ENCODE results near the gene SLCO2A1. TPM values are rescaled to one million over a fixed set of nuclear protein-coding genes. Genes with fewer than 3 reads are reported as not detected.

SLCO2A1 gene
- total and polyA plus RNA-seq, 2 donors from 2014 or later, result 27.2 to 169 TPM

DNA sequence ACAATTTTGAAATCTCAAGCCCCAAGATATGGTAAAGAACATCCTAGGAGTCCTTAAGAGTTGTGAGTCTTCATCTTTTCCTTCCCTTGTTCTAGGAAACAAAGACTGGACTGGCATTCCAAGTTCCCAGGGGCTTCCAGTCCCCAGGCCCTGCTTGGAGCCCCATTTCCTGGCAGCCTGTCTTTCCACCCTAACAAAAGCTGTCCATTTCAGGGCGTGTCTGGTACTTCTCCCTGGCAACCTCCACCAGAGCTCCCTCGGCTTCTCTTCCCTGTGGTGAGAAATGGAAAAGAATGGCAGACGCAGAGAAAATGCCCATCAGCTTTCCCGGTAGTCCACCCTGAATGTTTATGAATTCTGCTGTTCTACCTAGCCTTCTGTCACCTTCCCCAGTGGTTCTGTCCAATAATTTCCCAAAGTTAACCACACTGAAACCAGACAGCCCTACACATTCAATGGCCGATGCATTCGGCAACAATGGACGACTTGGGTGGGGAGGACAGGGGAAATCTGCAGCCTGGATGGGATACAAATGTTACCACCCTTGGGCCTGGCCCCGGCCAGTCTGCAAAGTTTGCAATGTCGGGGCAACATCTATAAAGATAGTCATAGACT is 140.9 kb downstream of the SLCO2A1 start:
- Histone ChIP-seq H3K4me3 (ENCODE audit: low read length in 3 of 3) (no peak overlapping the region), H3K9ac (ENCODE audit: low read length in 3 of 3) (no peak overlapping the region), H3K9me3 (ENCODE audit: control insufficient read depth in 2 of 3, insufficient read depth in 1 of 3, low read length in 3 of 3) (no peaks in the 10 kb centered on the region), H3K4me1 (ENCODE audit: control insufficient read depth in 2 of 3, insufficient read depth in 2 of 3, low read depth in 1 of 3, low read length in 3 of 3) (no peaks in the 10 kb centered on the region), H3K36me3 (ENCODE audit: control insufficient read depth in 2 of 3, insufficient read depth in 3 of 3, low read length in 3 of 3) (no peaks in the 10 kb centered on the region), H3K27ac (ENCODE audit: low read depth in 2 of 2, low read length in 2 of 2) (no peak overlapping the region), H3K27me3 (ENCODE audit: control insufficient read depth, insufficient read depth, low read length) (no peaks in the 10 kb centered on the region)
- TF ChIP-seq, protein P1, sequence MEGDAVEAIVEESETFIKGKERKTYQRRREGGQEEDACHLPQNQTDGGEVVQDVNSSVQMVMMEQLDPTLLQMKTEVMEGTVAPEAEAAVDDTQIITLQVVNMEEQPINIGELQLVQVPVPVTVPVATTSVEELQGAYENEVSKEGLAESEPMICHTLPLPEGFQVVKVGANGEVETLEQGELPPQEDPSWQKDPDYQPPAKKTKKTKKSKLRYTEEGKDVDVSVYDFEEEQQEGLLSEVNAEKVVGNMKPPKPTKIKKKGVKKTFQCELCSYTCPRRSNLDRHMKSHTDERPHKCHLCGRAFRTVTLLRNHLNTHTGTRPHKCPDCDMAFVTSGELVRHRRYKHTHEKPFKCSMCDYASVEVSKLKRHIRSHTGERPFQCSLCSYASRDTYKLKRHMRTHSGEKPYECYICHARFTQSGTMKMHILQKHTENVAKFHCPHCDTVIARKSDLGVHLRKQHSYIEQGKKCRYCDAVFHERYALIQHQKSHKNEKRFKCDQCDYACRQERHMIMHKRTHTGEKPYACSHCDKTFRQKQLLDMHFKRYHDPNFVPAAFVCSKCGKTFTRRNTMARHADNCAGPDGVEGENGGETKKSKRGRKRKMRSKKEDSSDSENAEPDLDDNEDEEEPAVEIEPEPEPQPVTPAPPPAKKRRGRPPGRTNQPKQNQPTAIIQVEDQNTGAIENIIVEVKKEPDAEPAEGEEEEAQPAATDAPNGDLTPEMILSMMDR (IDR thresholded peaks at IDR 0.05; ENCODE audit: borderline replicate concordance, extremely low read depth, insufficient read depth), result no peak
- FAIRE-seq, result no peak
- intact Hi-C loops (cut with DNase I), result no loop called here
- peak in 1 of 5 donors; percentile 32 for DNase-seq

DNA sequence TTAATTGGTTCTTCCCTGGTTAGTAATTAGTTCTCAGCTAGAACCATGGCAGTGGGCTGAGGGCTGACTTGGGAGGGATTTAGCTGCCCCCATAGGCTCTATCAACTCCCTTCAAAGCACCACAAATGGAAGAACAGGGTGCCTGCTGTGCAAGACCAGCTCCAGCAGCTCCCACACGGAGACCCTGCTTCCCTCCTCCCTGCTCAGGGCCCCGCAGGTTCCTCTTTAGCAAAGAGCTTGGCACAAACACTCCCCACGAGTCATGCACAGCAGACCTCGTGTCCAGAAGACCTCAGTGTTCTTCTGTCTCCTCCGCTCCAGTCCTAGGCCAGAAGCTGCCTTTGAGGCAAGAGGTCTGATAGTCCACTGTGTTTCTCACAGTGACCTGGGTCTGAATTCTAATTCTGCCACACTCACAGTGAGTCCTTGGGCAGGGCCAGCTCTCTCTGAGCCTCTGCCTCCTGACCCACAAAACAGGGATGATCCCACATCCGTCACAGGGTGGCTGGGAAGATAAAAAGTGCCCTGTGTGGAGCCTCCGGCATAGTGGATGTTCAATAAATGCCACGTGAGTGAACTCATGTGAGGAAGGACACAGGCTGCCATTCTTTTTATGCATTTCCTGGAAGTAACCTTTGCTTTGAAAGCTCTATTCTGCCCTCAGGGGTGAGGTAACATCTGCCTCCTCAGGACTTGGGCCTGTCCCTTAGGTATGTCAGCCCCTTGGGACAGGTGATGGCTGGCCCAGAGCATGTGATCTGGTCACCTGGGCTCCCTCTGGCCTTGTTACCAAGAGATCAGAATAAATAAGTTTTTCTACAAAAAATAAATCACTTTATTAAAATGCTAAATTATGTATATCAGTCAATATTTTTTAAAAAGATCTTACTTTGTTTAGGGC is 141.7 kb downstream of the SLCO2A1 start:
- FAIRE-seq, result no peak
- Histone ChIP-seq H3K36me3 (ENCODE audit: control insufficient read depth in 2 of 3, insufficient read depth in 3 of 3, low read length in 3 of 3) (no peaks in the 10 kb centered on the region), H3K4me3 (ENCODE audit: low read length in 3 of 3) (no peak overlapping the region), H3K27ac (ENCODE audit: low read depth in 2 of 2, low read length in 2 of 2) (no peak overlapping the region), H3K9ac (ENCODE audit: low read length in 3 of 3) (no peak overlapping the region), H3K9me3 (ENCODE audit: control insufficient read depth in 2 of 3, insufficient read depth in 1 of 3, low read length in 3 of 3) (no peaks in the 10 kb centered on the region), H3K27me3 (ENCODE audit: control insufficient read depth, insufficient read depth, low read length) (no peaks in the 10 kb centered on the region), H3K4me1 (ENCODE audit: control insufficient read depth in 2 of 3, insufficient read depth in 2 of 3, low read depth in 1 of 3, low read length in 3 of 3) (no peaks in the 10 kb centered on the region)
- peak in 1 of 5 donors; percentile 32 for DNase-seq
- TF ChIP-seq, protein P1 (IDR thresholded peaks at IDR 0.05; ENCODE audit: borderline replicate concordance, extremely low read depth, insufficient read depth), result no peak
- intact Hi-C loops (cut with DNase I), result no loop called here

DNA sequence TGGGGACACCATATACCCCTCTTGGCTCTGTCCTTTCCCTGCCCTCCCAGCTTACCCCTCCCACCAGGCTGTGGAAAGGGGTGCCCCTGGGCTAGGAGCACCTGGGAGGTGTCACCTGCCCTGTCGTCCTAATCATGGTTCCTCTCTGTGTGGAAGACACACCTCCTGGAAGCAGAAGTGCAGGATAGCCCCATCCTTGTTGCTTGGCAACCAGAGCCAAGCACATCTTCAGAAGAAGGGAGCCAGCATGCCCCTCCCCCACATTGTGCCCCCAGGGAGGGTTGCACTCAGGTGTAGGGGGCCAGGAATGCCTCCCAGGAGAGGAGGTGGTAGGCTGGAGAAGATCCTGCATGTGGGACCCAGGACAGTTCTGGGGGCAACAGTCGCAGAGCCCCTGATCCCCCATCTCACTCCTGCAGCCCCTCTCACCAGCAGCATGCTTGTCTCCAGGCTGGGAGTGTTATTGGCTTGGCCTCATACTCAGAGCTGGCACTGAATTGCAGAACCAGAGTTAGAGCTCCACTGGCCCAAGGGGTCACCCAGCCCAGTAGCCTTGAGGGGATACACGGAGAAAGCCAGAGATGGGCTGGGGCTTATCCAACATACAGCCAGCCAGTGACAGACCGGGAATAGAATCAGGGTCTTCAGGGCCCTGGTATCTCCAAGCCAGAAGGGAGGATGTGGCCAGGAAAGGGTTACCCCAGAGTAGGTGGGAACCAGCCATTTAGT is 142.5 kb downstream of the SLCO2A1 start:
- FAIRE-seq, result no peak
- TF ChIP-seq, protein P1 (IDR thresholded peaks at IDR 0.05; ENCODE audit: borderline replicate concordance, extremely low read depth, insufficient read depth), result no peak
- intact Hi-C loops (cut with DNase I), result no loop called here

More for the DNA sequence above, 142.5 kb downstream of the SLCO2A1 start:
- Histone ChIP-seq H3K36me3 (ENCODE audit: control insufficient read depth in 2 of 3, insufficient read depth in 3 of 3, low read length in 3 of 3) (no peaks in the 10 kb centered on the region), H3K9me3 (ENCODE audit: control insufficient read depth in 2 of 3, insufficient read depth in 1 of 3, low read length in 3 of 3) (no peaks in the 10 kb centered on the region), H3K4me1 (ENCODE audit: control insufficient read depth in 2 of 3, insufficient read depth in 2 of 3, low read depth in 1 of 3, low read length in 3 of 3) (no peaks in the 10 kb centered on the region), H3K9ac (ENCODE audit: low read length in 3 of 3) (no peak overlapping the region), H3K27me3 (ENCODE audit: control insufficient read depth, insufficient read depth, low read length) (no peaks in the 10 kb centered on the region), H3K4me3 (ENCODE audit: low read length in 3 of 3) (no peak overlapping the region), H3K27ac (ENCODE audit: low read depth in 2 of 2, low read length in 2 of 2) (no peak overlapping the region)
- DNase-seq, result peak in 1 of 5 donors; percentile 26
